Left lobe of liver (tissue), 2 donors: ENCODE measurements around the gene GRID1. TPM values are rescaled to one million over a fixed set of nuclear protein-coding genes. Genes with fewer than 3 reads are reported as not detected.
"Not testable (repeated sequence)": the region's sequence is repeated elsewhere in the genome, so short reads cannot be mapped to it uniquely, and the experiment has no call there.

Experiments
- ATAC-seq: fragments of 200-7000 bp; cut with Tn5 transposase; one replicate; pipeline ENCODE4 v1.9.1; 2020; ENCODE audit warnings: mild to moderate bottlenecking, moderate library complexity
- DNase-seq: peaks from one replicate; pipeline ENCODE4 v3.0.0-alpha.2; 2020; ENCODE audit warnings: low spot score
- total RNA-seq: library from RNA; stranded (reverse); gene quantifications from one replicate; pipeline ENCODE4 v1.2.1, GENCODE V29; 2021
- donor health status: DM: no; HTN: no; CAD: no; lungs with moderate emphysema.
- donor health status: DM: no; HTN: yes; CAD: no.

The GRID1 gene
- total RNA-seq, 1 donor from 2014 or later: 0.58 TPM

GRCh38 chr10:86034710-86035109 lies 331.9 kb downstream of the GRID1 start:
- DNase-seq: no peak
- ATAC-seq: no peak

DNA sequence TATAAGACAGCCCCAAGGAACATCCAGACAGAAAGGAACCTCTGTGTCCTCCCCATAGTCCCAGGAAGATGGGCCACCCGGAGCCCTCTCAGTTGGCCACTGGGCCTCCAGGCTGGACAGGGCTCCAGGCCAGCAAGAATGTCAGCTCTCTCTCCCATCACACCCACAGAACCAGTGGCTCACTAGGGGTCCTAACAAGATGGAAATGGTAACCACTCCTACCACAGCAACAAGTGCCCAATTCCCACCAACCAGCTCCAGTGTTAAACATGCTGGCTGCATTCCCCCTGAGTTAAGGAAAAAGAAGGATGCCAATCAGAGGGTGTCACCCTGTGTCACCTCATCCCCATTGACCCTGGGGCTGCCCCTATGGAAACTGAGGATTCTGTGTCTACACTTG lies 333.0 kb downstream of the GRID1 start:
- DNase-seq: no peak
- ATAC-seq: no peak

DNA sequence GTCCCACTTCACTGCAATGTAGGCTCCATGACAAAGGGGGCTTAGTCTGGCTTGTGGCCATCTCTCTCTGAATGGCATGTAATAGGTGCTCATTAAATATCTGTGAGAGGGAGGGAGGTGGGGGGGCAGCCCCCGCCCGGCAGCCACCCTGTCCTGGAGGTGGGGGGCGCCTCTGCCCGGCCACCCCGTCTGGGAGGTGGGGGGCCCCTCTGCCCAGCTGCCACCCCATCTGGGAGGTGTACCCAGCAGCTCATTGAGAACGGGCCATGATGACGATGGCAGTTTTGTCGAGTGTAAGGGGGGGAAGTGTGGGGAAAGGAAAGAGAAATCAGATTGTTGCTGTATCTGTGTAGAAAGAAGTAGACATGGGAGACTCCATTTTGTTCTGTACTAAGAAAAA lies 334.5 kb downstream of the GRID1 start:
- not testable (repeated sequence) for DNase-seq, ATAC-seq

DNA sequence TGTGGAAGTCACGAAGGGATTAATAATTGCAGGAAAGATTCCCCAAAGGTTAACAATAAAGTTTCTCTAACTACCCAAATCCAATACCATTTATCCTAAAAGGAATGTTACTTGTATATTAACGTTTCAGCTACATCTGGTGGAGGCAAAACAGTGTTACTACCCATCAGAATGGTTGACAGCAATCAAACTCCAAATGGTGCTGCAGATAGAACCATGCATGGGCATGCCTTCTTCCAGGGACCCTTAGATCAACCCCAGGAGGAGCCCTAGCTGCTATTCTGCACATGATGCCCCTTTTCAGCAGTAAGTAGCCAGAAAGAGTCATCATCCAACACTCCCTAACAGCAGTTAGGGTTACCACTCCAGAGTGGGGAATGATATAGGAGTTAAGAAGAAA lies 336.3 kb downstream of the GRID1 start:
- DNase-seq: no peak

DNA sequence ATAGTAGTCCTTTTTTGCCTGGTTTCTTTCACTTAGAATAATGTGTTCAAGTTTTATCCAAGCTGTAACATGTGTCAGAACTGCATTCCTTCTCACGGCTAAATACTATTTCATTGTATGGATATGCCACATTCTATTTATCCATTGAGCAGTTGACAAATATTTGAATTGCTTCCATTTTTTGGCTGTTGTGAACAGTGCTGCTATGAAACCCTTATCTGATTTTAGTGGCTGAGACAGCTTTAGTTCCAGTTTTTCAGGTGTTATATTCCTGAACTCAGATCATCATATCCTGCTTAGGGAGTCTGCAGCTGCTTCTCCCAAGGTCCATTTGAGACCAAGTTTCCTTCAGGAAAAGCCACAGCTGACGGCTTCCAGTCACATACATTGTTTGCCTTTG lies 339.2 kb downstream of the GRID1 start:
- DNase-seq (no peak), ATAC-seq (no peak)

More for the DNA sequence above, 336.3 kb downstream of the GRID1 start:
- no peak for ATAC-seq

- DNase-seq (no peak), ATAC-seq (peak; percentile 53)
Measured at GRCh38 chr10:86025509-86025908, 341.1 kb downstream of the GRID1 start.

DNA sequence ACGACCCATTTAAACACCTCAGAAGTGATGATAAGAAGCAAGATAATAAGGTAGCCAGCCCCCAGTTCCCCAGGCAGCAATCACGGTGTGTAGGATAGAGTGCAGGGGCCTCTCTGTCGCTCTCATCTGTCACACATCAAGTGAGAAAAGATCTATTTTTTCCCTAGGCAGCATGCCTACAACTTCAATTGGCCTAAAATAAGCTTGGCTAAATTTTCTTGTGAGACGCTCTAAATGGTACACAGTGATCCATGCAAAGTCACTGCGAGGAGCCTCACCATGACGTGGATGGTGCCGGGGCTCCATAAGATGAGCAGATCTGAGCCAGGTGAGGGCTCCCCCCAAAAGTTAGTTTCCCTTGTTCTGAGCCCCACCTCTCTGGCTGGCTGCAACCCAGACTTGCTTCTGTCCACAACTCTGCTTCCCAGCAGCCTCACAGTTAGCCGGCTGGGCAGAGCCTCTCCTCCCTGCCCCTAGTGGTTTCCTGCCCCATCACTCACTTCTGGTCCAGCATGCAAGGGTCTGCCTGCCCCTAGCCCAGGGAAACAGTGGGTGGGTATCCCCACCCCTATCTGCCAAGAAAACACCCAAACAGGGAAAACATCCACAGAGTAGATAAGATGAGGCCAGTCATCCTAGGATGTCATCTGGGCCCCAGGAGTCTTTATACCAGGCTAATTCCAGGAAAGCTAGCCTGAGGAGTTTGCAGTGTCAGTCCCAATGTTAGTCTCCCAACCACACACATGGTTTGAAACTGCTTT lies 342.1 kb downstream of the GRID1 start:
- ATAC-seq: no peak
- no peak for DNase-seq

GRCh38 chr10:86023931-86024280 lies 342.7 kb downstream of the GRID1 start:
- DNase-seq (no peak), ATAC-seq (no peak)

GRCh38 chr10:86023336-86023735 lies 343.3 kb downstream of the GRID1 start:
- DNase-seq: no peak
- no peak for ATAC-seq

GRCh38 chr10:86022906-86023305 lies 343.7 kb downstream of the GRID1 start:
- DNase-seq (no peak), ATAC-seq (no peak)

GRCh38 chr10:86020134-86020533 lies 346.5 kb downstream of the GRID1 start:
- DNase-seq (no peak), ATAC-seq (no peak)

DNA sequence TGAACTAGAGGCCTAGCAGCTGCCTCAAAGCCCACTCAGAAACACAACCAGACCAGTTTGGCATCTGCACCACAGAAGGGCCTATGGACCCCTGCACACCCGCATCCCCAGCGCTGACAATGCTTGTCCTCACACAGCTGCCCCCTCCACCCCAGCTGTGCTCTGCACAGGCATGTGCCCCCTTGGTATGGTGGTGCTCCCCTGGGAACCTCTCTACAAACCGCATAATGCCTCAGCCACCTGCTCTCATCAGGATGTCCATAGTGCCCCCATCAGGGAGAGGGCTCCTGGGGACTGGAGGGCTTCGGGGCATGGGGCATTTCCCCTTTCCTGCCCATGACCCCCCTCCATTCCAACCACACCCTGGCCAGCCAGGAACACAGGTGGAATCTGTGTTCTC lies 347.5 kb downstream of the GRID1 start:
- DNase-seq (no peak), ATAC-seq (no peak)

DNA sequence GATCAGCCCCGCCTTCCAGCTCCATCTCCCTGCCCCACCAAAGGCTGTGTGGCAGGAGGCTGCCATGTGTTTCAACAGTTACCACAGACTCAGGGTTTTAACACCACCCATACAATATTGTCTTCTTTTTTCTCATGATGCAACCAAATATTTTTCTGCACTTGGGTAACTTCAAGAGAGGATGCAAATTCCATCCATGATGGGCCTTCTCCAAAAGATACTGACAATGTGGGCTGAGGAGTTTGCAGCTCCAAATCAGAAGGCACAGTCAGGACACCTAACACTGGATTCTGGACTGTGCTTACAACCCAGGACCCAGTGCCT lies 347.9 kb downstream of the GRID1 start:
- ATAC-seq (no peak), DNase-seq (no peak)

DNA sequence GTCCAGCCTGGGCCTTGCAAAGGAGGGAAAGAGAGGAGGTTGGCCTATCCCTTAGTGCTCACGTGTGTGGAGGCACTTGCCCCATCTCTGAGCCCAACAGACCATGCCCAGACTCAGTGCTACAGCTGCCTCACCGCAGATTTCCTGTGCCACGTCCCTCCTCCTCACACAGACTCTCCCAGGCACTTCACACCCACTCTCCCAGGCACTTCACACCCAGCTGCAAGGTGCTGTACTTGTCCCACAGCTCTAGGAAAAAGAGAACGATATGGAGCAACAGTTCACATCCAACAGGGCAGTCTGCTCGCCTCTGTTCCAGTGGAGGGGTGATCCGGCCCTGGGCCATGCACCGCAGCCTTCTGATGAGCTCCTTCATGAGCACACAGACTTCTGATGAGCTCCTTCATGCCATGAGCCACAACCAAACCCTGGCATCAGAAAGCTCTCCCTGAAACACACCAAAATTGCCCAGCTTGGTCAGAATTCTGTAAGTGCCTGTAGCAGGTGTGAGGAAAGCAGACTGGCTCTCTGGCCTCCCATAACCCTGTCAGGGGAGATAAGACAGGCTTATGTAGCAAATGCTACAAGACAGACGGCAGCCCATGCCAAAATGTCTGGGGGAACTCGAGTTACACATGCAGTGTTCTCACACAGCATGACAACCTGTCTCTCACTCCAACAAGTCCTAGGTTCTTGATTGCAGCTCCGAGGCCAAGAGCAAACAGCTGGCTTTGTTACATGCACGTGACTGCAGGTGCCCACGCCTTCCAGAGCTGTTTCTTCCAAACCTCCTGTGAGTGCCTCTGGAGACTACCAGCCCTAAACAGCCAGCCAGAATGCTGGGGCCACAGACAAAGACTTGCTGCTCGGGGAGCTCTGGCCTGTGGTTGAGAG lies 348.5 kb downstream of the GRID1 start:
- DNase-seq (no peak), ATAC-seq (no peak)

DNA sequence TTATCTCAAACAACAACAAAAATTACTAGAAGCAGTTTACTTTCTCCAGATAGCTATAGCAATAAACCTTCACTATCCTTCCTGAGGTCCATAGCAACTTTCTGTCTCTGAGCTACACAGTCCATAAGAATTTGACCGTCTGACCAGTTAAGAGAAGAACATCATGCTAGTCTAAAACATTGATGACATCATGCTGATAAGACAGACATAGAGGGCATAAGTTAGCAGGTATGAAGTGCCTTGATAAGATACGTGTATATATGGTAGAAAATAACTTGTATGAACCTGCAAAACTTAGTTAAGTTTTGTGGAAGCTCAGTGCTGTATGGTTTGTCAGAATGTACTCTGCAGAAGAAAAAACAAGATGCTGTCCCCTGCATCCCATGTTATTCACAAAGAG lies 353.0 kb downstream of the GRID1 start:
- DNase-seq: no peak
- ATAC-seq: no peak

- DNase-seq (no peak), ATAC-seq (no peak)
Measured at GRCh38 chr10:86007171-86007570, 359.4 kb downstream of the GRID1 start.

DNA sequence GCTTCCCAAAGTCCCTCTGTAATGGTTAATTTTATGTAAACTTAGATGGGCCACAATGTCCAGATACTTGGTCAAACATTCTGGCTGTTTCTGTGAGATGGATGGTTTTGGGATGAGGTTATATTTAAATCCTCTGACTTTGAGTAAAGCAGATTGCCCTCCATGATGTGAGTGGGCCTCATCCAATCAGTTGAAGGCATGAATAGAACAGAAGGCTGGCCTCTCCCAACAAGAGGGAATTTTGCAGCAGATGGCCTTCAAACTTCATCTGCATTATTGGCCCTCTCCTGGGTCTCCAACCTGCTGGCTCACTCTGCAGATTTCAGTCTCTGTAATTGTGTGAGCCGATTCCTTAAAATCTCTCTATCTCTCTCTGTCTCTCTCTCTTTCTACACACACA lies 362.3 kb downstream of the GRID1 start:
- ATAC-seq (no peak), DNase-seq (no peak)

DNA sequence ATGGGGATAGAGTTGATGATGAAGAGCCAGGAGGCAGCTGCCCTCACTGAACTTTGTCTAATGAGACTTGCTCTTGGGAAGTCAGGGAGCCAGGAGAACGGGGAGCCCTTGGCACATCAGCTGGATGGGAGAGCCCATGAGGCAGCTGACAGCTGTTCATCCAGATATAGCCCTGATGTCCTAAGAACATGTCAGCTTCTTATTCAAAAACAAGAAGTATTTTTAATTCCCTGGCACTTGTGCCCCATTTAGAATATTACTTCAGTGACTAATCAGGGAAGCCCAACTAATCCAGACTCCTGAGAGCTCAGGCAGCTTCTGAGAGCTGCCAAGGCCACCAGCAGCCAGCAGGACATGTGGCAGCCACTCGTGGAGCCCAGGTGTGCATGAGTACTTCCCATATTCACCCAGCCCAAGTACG lies 363.4 kb downstream of the GRID1 start:
- ATAC-seq (no peak), DNase-seq (no peak)

GRCh38 chr10:86001521-86001920 lies 365.1 kb downstream of the GRID1 start:
- DNase-seq (peak; percentile 4), ATAC-seq (no peak)

- ATAC-seq (no peak), DNase-seq (no peak)
Measured at GRCh38 chr10:85997544-85997943, 369.1 kb downstream of the GRID1 start.

GRCh38 chr10:85995791-85996190 lies 370.8 kb downstream of the GRID1 start:
- DNase-seq (no peak), ATAC-seq (peak; percentile 54)

GRCh38 chr10:85993840-85994507 lies 372.6 kb downstream of the GRID1 start:
- ATAC-seq: peak; percentile 79
- peak; percentile 88 for DNase-seq
